HG02970 (cell line): ENCODE data around the gene MTURN.

Source experiments
- ATAC-seq: cut with Tn5 transposase; IDR thresholded peaks from one replicate; pipeline ENCODE4 v1.9.1; 2021; ENCODE audit warnings: mild to moderate bottlenecking, moderate library complexity, moderate number of reproducible peaks; ENCODE audit not compliant: unreplicated experiment, low FRiP score

The MTURN gene

DNA sequence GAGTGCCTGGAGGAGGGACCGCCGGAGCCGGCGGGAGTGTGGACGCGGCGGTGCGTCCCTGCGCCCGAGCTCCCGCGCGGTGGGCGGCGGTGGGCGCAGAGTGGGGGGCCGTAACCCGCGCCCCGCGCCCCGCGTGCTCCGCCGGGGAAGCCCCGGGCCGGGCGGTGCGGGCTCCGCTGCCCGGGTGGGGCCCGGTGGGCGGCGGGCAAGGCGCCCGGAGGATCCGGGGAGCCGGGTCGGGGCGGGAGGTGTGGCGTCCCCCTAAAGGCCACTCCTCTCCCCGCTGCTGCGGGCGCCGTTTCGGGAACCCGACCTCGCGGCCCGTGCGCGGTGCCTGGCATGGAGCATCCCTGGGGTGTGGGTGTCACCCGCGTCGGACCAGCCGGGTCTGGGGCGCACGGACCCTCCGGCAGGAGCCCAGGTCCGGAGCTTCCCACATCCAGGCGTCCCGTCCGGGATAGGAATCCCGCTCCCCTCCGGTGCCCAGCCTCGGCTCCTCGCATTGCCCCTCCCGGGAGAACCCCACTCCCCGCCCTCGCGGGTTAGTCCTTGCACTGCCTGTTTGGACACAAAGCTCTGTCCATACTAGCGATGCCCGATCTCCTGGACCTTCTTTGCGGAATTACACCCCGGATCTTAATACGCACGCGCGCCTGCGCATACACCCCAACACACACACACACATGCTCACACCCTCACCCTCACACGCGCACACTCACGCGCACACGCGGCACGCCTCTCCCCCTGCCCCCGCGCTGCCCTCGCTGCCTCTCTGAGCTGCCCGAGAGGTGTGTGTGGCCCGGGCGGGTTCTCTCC lies 723 bp downstream of the MTURN start:
- peak; percentile 21 for ATAC-seq

DNA sequence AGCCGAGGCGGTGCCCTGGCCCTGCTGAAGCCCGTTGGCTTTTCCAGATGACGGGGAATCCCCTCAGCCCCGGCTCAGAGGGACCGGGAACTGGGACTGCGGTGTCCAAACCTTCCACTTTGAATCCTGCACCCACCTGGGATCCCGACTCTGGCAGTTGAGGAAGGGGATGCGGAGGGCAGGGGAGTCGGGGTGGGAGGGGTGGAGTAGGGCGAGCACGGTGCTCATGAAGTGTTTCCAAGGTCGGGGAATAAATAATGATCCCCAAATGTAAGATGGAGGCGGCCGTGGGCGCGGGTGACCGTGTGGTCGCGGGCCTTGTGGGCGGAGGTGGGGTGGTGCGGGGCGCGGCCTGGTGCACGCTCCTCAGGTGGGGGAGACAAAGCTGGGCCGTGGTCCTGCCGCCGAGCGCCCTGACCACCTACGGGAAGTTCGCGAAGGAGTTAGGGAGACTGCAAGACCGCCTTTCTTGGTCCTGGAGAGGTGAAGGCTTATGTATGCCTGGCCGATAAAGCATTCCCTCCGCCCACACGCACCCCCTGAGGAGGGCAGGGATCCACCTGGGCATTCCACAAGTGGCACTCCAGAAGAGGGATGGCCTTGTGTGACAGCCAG lies 1.4 kb downstream of the MTURN start:
- ATAC-seq = no peak

- no peak for ATAC-seq
These were observed 2.1 kb downstream of the MTURN start for GRCh38 chr7:30136743-30137485.

DNA sequence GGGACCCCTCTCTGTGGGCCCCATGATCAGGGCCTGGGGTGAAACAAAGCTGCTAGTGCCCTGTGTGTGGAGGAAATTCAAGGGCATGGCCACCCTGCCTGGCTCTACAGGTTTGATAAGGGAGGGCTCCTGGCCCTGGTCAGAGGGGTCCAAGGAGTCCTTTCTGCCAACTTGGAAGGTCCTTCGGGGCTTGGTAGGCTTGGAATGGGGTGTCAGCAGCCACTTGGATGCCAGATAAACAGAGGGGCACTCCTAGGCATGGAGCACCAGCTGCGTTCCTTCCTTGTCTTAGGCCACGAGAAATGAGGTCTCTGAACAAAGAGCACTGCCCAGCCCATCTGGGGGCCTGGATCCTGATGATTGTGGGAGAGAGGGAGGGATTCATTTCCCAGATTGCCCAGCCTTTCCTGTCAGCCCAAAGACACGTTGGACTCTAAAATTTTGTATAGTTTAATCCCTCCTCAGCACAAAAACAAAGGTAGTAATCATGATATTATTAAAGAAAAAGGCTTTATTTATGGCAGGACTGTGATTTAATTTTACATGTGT lies 5.1 kb downstream of the MTURN start:
- ATAC-seq = no peak

- ATAC-seq = no peak
These were observed 5.7 kb downstream of the MTURN start for GRCh38 chr7:30140456-30140855.

- no peak for ATAC-seq
These were observed 7.9 kb downstream of the MTURN start for GRCh38 chr7:30142710-30143109.

DNA sequence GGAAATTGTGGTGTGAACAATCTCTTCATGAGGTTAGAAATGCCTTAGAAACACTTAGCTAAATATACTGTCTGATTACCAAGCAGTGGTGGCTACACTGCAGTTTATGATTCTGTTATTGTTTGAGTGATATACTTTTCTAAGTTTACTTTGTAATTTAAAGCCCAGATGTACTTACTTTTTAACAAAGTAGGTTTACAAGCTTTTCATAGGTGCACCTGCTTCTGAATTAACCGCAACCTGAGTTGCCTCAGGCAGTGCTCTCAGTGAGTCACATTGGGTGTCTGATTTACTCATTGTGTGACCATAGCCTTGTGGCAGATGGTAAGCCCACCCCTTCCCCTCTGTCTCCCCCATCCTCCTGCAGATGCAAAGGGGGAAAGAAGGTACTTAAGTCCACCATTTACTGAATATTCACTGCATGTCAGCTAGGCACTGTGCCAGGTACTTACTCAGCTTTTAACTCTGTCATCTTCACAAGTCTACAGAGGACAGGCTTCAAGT lies 9.0 kb downstream of the MTURN start:
- ATAC-seq = no peak

GRCh38 chr7:30144657-30145306 lies 10.0 kb downstream of the MTURN start:
- ATAC-seq = no peak

DNA sequence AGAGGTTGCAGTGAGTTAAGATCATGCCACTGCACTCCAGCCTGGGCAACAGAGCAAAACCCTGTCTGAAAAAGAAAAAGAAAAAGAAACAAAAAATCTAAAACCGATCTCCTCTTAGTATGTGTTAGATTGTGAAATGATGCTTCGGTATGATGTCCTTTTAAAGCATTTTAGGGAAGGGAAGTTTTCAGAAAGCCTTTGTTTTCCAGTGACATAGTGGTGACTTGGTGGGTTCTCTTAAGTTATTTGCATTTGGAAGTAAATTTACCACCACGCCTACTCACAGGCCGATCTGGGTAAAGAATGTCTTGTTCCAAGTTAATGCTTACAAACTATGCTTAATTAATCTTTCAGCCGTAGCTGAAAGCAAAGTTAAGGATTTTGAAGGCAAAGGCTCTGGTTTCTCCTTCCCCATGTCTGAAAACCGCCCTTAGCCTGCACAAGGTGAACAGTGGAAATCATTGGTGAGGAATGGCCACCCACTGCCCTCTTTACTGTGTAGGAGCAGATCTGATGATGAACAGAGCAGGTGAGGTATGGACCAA lies 10.7 kb downstream of the MTURN start:
- no peak for ATAC-seq

DNA sequence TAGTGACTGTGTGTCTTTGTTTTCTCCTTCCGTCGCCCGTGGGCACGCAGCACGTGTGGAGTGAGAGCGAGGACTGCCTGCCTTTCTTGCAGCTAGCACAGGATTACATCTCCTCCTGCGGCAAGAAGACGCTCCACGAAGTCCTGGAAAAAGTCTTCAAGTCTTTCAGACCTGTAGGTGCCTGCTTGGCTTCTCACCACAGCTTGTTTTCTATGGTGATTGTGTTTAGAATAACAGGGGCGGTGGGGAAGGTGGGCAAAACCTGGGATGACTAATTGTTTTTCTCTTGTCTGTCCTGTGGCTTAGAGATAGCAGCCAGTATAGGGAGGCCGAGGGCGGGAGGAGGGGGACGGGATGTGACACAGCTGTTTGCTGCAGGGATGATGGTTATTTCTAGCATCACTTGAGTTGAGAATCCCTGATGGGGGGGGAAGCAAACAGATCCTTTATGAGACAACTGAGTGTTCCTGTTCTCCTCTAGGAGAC lies 11.4 kb downstream of the MTURN start:
- ATAC-seq = no peak

DNA sequence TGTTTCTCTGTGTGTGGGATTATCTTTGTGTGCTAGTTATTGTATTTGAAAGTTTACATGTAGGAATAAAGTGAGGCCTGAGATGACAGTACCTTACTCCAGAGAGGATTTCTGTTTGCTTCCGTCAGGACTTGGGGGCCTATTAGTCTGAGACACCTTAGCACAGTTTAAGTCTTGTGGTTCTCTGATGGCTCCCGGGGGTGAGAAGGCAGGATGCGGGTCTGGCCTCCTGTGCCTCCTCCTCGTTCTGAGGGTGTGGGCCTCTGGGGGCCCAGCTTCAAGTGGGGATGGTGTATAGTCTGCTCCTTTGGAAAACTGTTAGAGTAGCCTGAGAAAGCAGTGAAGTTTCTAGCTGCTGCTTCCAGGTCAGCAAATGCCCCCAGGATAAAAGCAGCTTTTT lies 12.4 kb downstream of the MTURN start:
- ATAC-seq = no peak

- no peak for ATAC-seq
These were observed 13.0 kb downstream of the MTURN start for GRCh38 chr7:30147785-30148184.

DNA sequence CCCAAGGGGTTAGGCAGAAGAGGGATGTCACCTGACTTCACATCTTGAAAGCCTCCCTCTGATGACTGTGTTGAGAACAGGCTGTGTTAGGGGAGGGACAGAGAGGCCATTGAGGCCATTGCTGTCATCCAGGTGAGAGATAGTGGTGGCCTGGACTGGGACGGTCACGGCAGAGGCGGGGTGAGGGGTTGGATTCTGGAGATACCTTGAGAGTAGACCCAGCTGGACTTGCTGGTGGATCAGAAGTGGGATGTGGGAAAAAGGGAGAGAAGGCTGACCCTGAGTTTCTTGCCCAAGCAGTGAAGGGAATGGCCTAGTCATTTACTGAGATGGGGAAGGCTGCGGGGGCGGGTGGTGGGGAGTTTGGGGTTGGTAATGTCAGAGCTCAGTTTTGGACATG lies 13.6 kb downstream of the MTURN start:
- ATAC-seq = no peak

DNA sequence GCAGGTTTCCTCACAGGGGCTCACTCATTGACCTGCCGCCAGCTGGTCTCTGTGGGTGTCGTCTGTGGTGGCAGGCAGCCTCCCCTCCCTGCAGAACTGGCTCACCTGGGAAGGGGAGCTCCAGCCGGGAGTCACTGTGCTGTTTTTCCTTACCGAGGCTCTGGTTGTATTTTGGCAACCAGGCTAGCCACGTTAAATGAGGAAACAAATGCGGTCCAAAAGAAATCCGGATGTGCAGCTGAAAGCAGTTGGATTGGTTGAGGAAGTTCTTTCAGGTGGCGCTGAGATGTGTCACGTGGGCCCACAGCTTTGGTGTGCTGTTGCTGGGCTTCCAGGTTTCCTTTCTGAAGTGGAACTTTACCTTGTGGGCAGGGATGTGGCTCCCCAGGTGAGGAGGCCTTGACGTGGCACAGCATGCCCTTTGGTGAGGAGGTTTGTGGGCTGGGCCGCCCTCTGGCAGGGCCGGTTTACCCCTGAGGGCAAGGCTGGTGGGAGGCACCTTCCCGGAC lies 14.2 kb downstream of the MTURN start:
- no peak for ATAC-seq

DNA sequence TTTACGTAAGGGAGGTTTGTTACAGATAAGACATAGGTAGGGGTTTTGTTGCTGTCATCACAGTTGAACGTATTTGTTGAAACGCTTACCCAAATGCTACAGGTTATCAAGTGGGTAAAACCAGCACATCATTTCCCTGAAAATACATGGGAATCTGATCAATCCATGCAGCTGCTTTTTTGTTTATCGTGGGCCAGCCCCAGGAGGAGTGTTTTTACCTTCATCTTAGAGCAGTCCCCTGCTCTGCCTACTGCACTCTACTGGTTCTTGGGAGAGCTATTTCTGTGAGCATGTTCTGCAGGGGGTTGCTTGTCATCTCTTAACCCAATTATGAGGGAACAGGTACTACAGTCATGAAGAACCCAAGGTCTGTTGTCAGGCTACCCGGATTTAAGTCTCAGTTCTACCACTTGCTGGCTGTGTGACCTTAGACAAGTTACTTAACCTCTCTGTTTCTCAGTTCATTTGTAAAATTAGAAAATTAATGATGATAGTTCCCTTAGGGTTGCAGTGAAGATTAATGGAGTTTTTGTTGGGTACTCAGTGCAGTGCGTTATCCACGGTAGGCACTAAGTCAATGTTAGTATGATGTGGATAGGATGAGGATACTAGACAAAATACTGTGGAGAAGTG lies 15.0 kb downstream of the MTURN start:
- ATAC-seq = no peak

- no peak for ATAC-seq
These were observed 15.9 kb downstream of the MTURN start for GRCh38 chr7:30150711-30151110.

GRCh38 chr7:30154111-30154587 lies 19.4 kb downstream of the MTURN start:
- ATAC-seq = no peak

DNA sequence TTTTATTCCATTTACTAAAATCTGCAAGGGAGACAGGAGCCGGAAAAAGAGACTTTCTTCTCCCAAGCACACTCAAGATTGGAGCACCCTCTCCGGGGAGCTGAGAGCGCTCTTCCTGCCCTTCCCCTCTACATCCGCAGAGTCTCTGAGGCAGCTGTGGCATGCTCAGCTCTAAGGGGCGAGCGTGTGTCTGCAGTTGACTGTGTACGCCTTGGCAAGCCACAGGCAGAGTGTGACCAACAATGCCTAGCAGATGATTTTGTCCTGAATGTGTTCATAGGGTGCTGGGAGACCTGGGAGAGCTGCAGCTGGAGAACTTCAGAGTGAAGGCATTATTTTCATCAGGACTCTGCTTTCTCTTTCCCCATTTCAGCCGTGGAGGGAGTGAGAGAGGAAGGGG lies 20.7 kb downstream of the MTURN start:
- ATAC-seq = no peak

DNA sequence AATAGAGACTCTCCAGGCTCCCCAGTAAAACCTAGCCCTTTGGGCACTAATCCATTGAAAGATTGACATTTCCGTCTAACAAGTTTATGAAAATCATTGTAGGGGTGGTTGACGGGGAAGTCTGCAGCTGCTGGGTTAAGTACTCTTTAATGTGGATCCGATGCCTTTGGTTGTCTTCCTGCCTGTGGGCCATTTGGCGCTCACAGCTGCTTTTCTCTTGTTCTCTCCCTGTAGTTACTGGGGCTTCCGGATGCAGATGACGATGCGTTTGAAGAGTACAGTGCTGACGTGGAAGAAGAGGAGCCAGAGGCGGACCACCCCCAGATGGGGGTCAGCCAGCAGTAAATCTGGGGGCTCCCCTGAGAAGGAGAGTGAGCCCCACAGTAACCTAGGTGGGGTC lies 22.4 kb downstream of the MTURN start:
- no peak for ATAC-seq
